A673 (cell line): ENCODE results near the gene PRICKLE1. TPM values are rescaled to one million over a fixed set of nuclear protein-coding genes. Genes with fewer than 3 reads are reported as not detected.
"Not testable (repeated sequence)": the region's sequence is repeated elsewhere in the genome, so short reads cannot be mapped to it uniquely, and the experiment has no call there.

Experiments
- BruUV-seq: library from RNA; stranded (reverse); fragments of 400-500 nt; replicated peaks from 2 replicates; lab custom pipeline; 2021; lab: Mats Ljungman, UMichigan
- CTCF ChIA-PET: fragments of 300-600 bp; sonication (Branson Sonifier 250); formaldehyde crosslinking; loops from one replicate; lab custom pipeline; 2022; ENCODE audit warnings: antibody characterized with exemption; lab: Charles Lee
- POLR2A ChIA-PET: fragments of 300-600 bp; sonication (Branson Sonifier 250); formaldehyde crosslinking; loops from one replicate; lab custom pipeline; 2022; ENCODE audit warnings: antibody characterized with exemption; ENCODE audit not compliant: low non-redundant PET; lab: Charles Lee
- DNase-seq: peaks from one replicate; pipeline ENCODE4 v3.0.0-alpha.2; 2015; ENCODE audit warnings: low spot score
- H3K27ac ChIP-seq: fragments of 200-600 bp; sonication (generic); 2 replicates; pipeline ENCODE4 v1.5.1; 2016; ENCODE audit warnings: mixed run types, low read depth, mild to moderate bottlenecking, mixed read lengths, antibody characterized with exemption, low read length; ENCODE audit not compliant: poor library complexity, severe bottlenecking
- H3K27me3 ChIP-seq: fragments of 200-600 bp; sonication (generic); replicated peaks from 2 replicates; pipeline ENCODE4 v1.6.1; 2017; ENCODE audit warnings: mixed run types, low read depth, mild to moderate bottlenecking, mixed read lengths, antibody characterized with exemption, low read length; ENCODE audit not compliant: insufficient read depth, poor library complexity
- H3K36me3 ChIP-seq: fragments of 200-600 bp; sonication (generic); 2 replicates; pipeline ENCODE4 v1.6.1; 2016; ENCODE audit warnings: mixed run types, mild to moderate bottlenecking, mixed read lengths, antibody characterized with exemption, low read length; ENCODE audit not compliant: insufficient read depth, poor library complexity, severe bottlenecking
- H3K4me1 ChIP-seq: fragments of 200-600 bp; sonication (generic); 2 replicates; pipeline ENCODE4 v1.6.1; 2017; ENCODE audit warnings: mixed run types, mild to moderate bottlenecking, mixed read lengths, antibody characterized with exemption, low read length; ENCODE audit not compliant: insufficient read depth, poor library complexity, severe bottlenecking
- H3K4me3 ChIP-seq: fragments of 200-600 bp; sonication (generic); 2 replicates; pipeline ENCODE4 v1.5.1; 2016; ENCODE audit warnings: low read depth, mixed run types, mild to moderate bottlenecking, mixed read lengths, low read length; ENCODE audit not compliant: poor library complexity, severe bottlenecking
- H3K9me3 ChIP-seq: fragments of 200-600 bp; sonication (generic); 2 replicates; pipeline ENCODE4 v1.6.1; 2016; ENCODE audit warnings: mixed run types, low read depth, mild to moderate bottlenecking, mixed read lengths, antibody characterized with exemption, low read length; ENCODE audit not compliant: poor library complexity, severe bottlenecking
- EZH2 ChIP-seq: fragments of 200-600 bp; sonication (generic); IDR thresholded peaks from 2 replicates; pipeline ENCODE4 v1.6.1; 2017; ENCODE audit warnings: borderline replicate concordance, low read depth, mild to moderate bottlenecking, mixed read lengths, antibody characterized with exemption, low read length; ENCODE audit not compliant: poor library complexity, severe bottlenecking
- intact Hi-C: fragments of 100-400 bp; cut with micrococcal nuclease; formaldehyde crosslinking; loops from one replicate; pipeline ENCODE4 v1.10.0; 2022; ENCODE audit not compliant: unreplicated experiment
- total RNA-seq: library from RNA; stranded (reverse); gene quantifications from 2 replicates; pipeline ENCODE4 v1.2.3, GENCODE V29; 2021
- TF ChIP-seq, protein P1 (sequence below): fragments of 300-800, 200-600 bp; sonication (generic); conservative IDR thresholded peaks from 2 replicates; pipeline ENCODE4 v1.5.1; 2017; ENCODE audit warnings: low read depth, mild to moderate bottlenecking, antibody characterized with exemption, low read length, moderate library complexity, mixed read lengths

The PRICKLE1 gene
- total RNA-seq, 1 experiment from 2014 or later: 1.1 TPM

DNA sequence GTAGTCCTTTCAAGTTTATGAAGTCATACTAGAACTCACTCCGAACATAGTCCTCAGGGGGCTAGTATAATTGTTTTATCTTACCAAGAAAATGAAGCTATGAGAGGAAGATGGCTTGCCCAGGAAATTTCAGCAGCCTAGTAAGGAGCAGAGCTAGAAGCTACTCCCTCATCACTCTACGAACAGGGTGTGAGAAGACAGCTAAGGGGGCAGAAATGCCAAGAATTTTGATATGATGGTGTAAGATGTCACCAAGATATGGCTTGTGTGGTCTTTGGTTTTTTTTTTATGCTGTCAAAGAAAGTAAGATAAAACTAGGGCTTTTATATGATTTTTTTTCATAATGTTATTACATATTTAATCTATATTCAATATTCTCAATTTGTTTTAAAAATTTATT, 47.6 kb downstream of the PRICKLE1 start:
- Histone ChIP-seq H3K36me3 (no peaks in the 10 kb centered on the region), H3K9me3 (no peaks in the 10 kb centered on the region), H3K4me1 (no peaks in the 10 kb centered on the region), H3K27me3 (no peaks in the 10 kb centered on the region), H3K4me3 (no peak overlapping the region), H3K27ac (no peak overlapping the region)
- intact Hi-C loops: no loop called here
- TF ChIP-seq, protein P1, sequence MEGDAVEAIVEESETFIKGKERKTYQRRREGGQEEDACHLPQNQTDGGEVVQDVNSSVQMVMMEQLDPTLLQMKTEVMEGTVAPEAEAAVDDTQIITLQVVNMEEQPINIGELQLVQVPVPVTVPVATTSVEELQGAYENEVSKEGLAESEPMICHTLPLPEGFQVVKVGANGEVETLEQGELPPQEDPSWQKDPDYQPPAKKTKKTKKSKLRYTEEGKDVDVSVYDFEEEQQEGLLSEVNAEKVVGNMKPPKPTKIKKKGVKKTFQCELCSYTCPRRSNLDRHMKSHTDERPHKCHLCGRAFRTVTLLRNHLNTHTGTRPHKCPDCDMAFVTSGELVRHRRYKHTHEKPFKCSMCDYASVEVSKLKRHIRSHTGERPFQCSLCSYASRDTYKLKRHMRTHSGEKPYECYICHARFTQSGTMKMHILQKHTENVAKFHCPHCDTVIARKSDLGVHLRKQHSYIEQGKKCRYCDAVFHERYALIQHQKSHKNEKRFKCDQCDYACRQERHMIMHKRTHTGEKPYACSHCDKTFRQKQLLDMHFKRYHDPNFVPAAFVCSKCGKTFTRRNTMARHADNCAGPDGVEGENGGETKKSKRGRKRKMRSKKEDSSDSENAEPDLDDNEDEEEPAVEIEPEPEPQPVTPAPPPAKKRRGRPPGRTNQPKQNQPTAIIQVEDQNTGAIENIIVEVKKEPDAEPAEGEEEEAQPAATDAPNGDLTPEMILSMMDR: no peak
- no peak for TF ChIP-seq EZH2
- DNase-seq: no peak
- no TSS peak for BruUV-seq
- CTCF ChIA-PET: no interaction called here
- POLR2A ChIA-PET: no interaction called here

DNA sequence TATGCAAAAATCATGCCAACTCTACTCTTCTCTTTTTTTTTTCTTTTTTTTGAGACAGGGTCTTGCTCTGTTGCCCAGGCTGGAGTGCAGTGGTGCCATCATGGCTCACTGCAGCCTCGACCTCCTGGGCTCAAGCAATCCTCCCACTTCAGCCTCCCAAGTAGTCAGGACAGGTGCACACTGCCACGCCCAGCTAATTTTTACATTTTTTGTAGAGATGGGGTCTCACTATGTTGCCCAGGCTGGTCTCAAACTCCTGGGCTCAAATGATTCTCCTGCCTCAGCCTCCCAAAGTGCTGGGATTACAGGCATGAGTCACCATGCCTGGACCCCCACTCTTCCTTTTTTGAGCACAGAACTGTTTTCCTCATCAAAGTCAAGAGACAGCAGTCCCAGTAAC, 48.2 kb downstream of the PRICKLE1 start:
- H3K36me3 ChIP-seq: not testable (repeated sequence)

DNA sequence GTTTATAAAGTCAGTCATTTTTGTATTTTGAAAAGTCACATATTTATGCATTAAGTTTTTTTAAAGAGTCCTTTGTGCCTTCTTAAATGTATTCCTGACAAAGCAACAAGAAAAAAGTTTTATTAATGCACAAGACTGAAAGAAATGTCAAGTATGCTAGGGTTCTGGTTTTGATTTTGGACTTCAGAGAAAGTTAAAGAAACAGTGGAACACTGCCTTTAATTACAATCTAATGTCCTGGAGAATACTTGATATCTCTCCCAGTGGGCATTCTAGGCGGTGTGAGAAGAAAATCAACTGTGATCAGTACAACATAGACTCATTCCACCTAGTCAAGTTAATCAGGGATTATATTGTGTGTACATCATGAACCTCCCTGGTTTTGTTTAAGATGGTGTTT, 49.9 kb downstream of the PRICKLE1 start:
- Histone ChIP-seq H3K9me3 (no peaks in the 10 kb centered on the region), H3K36me3 (no peaks in the 10 kb centered on the region), H3K4me1 (no peaks in the 10 kb centered on the region), H3K27me3 (no peaks in the 10 kb centered on the region), H3K4me3 (no peak overlapping the region), H3K27ac (no peak overlapping the region)
- TF ChIP-seq, protein P1: no peak
- TF ChIP-seq EZH2: no peak
- intact Hi-C loops: no loop called here
- no peak for DNase-seq
- POLR2A ChIA-PET: no interaction called here
- CTCF ChIA-PET: no interaction called here
- BruUV-seq: no TSS peak

More for the DNA sequence above, 48.2 kb downstream of the PRICKLE1 start:
- POLR2A ChIA-PET, H3K9me3 ChIP-seq, H3K27me3 ChIP-seq, BruUV-seq, CTCF ChIA-PET, H3K27ac ChIP-seq, intact Hi-C loops, H3K4me1 ChIP-seq, H3K4me3 ChIP-seq, DNase-seq: not testable (repeated sequence)

DNA sequence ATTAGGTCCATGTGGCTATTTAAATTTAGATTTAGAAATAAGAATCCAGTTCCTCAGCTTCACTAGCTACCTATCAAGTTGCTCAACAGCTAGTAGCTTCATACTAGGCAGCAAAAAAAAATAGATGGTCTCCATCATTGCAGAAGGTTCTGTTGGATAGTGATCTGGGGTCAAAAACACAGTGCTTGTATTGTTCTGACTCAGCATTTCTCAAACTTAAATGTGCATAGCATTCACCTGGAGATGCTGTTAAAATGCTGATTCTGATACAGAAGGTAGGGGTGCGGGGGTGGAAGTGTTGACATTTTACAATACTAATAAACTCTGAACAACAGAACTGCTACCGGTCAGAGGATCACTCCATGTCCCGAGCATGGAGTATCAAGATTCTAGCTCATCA, 51.3 kb downstream of the PRICKLE1 start:
- H3K4me3 ChIP-seq: no peak overlapping the region
- no peak for DNase-seq
- POLR2A ChIA-PET: interaction anchor here (0.6 kb wide), 1 partner anchor 1667 kb away, joined by 6 read pairs; no protein-coding TSS in a partner anchor
- H3K36me3 ChIP-seq: no peaks in the 10 kb centered on the region
- intact Hi-C loops: no loop called here
- CTCF ChIA-PET: no interaction called here
- H3K9me3 ChIP-seq: no peaks in the 10 kb centered on the region
- TF ChIP-seq, protein P1: no peak
- TF ChIP-seq EZH2: no peak
- H3K4me1 ChIP-seq: no peaks in the 10 kb centered on the region
- no TSS peak for BruUV-seq
- no peaks in the 10 kb centered on the region for H3K27me3 ChIP-seq
- H3K27ac ChIP-seq: no peak overlapping the region
